Hepatocyte (in vitro differentiated cells): ENCODE measurements around the gene CEP250. TPM values are rescaled to one million over a fixed set of nuclear protein-coding genes. Genes with fewer than 3 reads are reported as not detected.

ENCODE experiments used
- DNase-seq: peaks from one replicate; pipeline ENCODE4 v3.0.0-alpha.2; 2016; ENCODE audit warnings: low spot score
- H2AFZ ChIP-seq: fragments of 200-600 bp; sonication (generic); 2 replicates; pipeline ENCODE4 v1.6.0; 2016; ENCODE audit warnings: antibody characterized with exemption, mild to moderate bottlenecking
- H3K27ac ChIP-seq: fragments of 200-600 bp; sonication (generic); 2 replicates; pipeline ENCODE4 v1.5.1; 2016; ENCODE audit warnings: mild to moderate bottlenecking
- H3K27me3 ChIP-seq: fragments of 200-600 bp; sonication (generic); 2 replicates; pipeline ENCODE4 v1.6.1; 2016
- H3K36me3 ChIP-seq: fragments of 200-600 bp; sonication (generic); replicated peaks from 2 replicates; pipeline ENCODE4 v1.5.1; 2016; ENCODE audit warnings: low read depth; ENCODE audit not compliant: insufficient read depth
- H3K4me1 ChIP-seq: fragments of 200-600 bp; sonication (generic); 2 replicates; pipeline ENCODE4 v1.5.1; 2016; ENCODE audit warnings: mild to moderate bottlenecking, moderate library complexity; ENCODE audit not compliant: insufficient read depth
- H3K4me2 ChIP-seq: fragments of 200-600 bp; sonication (generic); 2 replicates; pipeline ENCODE4 v1.6.0; 2016
- H3K4me3 ChIP-seq: fragments of 200-600 bp; sonication (generic); 2 replicates; pipeline ENCODE4 v1.5.1; 2016; ENCODE audit warnings: mild to moderate bottlenecking
- H3K79me2 ChIP-seq: fragments of 200-600 bp; sonication (generic); 2 replicates; pipeline ENCODE4 v1.6.0; 2017; ENCODE audit warnings: mild to moderate bottlenecking
- H3K9me2 ChIP-seq: fragments of 200-600 bp; sonication (generic); replicated peaks from 2 replicates; pipeline ENCODE4 v1.6.0; 2017; ENCODE audit warnings: mild to moderate bottlenecking; ENCODE audit not compliant: insufficient read depth
- H3K9me3 ChIP-seq: fragments of 200-600 bp; sonication (generic); 2 replicates; pipeline ENCODE4 v1.5.1; 2016; ENCODE audit warnings: low read depth, mild to moderate bottlenecking
- H4K20me1 ChIP-seq: fragments of 200-600 bp; sonication (generic); 2 replicates; pipeline ENCODE4 v1.6.0; 2016; ENCODE audit warnings: mild to moderate bottlenecking; ENCODE audit not compliant: insufficient read depth, poor library complexity, severe bottlenecking
- CTCF ChIP-seq: fragments of 200-600 bp; sonication (generic); IDR thresholded peaks from 2 replicates; pipeline ENCODE4 v1.5.1; 2016; ENCODE audit warnings: antibody characterized with exemption, mild to moderate bottlenecking; ENCODE audit not compliant: poor library complexity
- EZH2 ChIP-seq: fragments of 200-600 bp; sonication (generic); IDR thresholded peaks from 2 replicates; pipeline ENCODE4 v1.6.1; 2016; ENCODE audit warnings: antibody characterized with exemption, mild to moderate bottlenecking, borderline replicate concordance
- EZH2phosphoT487 ChIP-seq: fragments of 200-600 bp; sonication (generic); IDR thresholded peaks from one replicate; pipeline ENCODE4 v1.6.1; 2018; ENCODE audit warnings: antibody characterized with exemption, mild to moderate bottlenecking, low read depth, moderate library complexity; ENCODE audit not compliant: unreplicated experiment, severe bottlenecking
- WGBS: methylation state at CpG from one replicate; pipeline ENCODE4 v1.1.6; 2016; ENCODE audit warnings: low lambda C conversion rate; ENCODE audit errors: missing lambda C conversion rate; 5-methylcytosine and 5-hydroxymethylcytosine counted together
- polyA plus RNA-seq: library from polyadenylated mRNA; unstranded; fragments of >200 nt; fragmentation: Nextera tagmentation; extraction: Ambion mirVana; gene quantifications from 2 replicates; pipeline ENCODE4 v1.2.1, GENCODE V29; 2016
- total RNA-seq: library from RNA; depleted of rRNA; stranded (reverse); fragments of >200 nt; gene quantifications from 2 replicates; pipeline ENCODE4 v1.2.3, GENCODE V29; 2014

The CEP250 gene
- total and polyA plus RNA-seq, 2 experiments from 2014 or later, result 12.4 to 18.5 TPM

GRCh38 chr20:35436177-35436573, 19.2 kb upstream of the CEP250 start:
- WGBS, result 51% methylated on average over 3 of the region's 4 CpGs
- H4K20me1 ChIP-seq, result no peaks in the 10 kb centered on the region
- H3K79me2 ChIP-seq, result no peaks in the 10 kb centered on the region
- H3K4me3 ChIP-seq, result no peak overlapping the region
- TF ChIP-seq EZH2, result no peak
- no peak for TF ChIP-seq EZH2phosphoT487
- no peak for TF ChIP-seq CTCF
- no peak overlapping the region for H3K27ac ChIP-seq
- H3K4me1 ChIP-seq, result peaks cover 10% of the 10 kb centered on the region
- no peak overlapping the region for H3K4me2 ChIP-seq
- H3K9me3 ChIP-seq, result no peaks in the 10 kb centered on the region
- no peak overlapping the region for H2AFZ ChIP-seq
- no peak for DNase-seq
- no peaks in the 10 kb centered on the region for H3K27me3 ChIP-seq
- no peaks in the 10 kb centered on the region for H3K36me3 ChIP-seq
- no peaks in the 10 kb centered on the region for H3K9me2 ChIP-seq

GRCh38 chr20:35437599-35437998, 17.8 kb upstream of the CEP250 start:
- no peaks in the 10 kb centered on the region for H3K9me3 ChIP-seq

GRCh38 chr20:35443003-35443402, 12.4 kb upstream of the CEP250 start:
- no peaks in the 10 kb centered on the region for H3K36me3 ChIP-seq
- H2AFZ ChIP-seq, result no peak overlapping the region
- H3K27me3 ChIP-seq, result no peaks in the 10 kb centered on the region
- no peaks in the 10 kb centered on the region for H3K79me2 ChIP-seq
- H3K4me3 ChIP-seq, result no peak overlapping the region
- H4K20me1 ChIP-seq, result no peaks in the 10 kb centered on the region
- no peak overlapping the region for H3K4me2 ChIP-seq
- peaks cover 5% of the 10 kb centered on the region for H3K4me1 ChIP-seq
- WGBS, result 66% methylated on average over 6 of the region's 6 CpGs
- TF ChIP-seq EZH2phosphoT487, result no peak
- TF ChIP-seq CTCF, result no peak
- TF ChIP-seq EZH2, result no peak
- no peaks in the 10 kb centered on the region for H3K9me3 ChIP-seq
- DNase-seq, result no peak
- no peak overlapping the region for H3K27ac ChIP-seq
- H3K9me2 ChIP-seq, result no peaks in the 10 kb centered on the region

More at GRCh38 chr20:35437599-35437998, 17.8 kb upstream of the CEP250 start:
- H3K27me3 ChIP-seq, result no peaks in the 10 kb centered on the region
- H3K4me2 ChIP-seq, result peak overlapping the region; percentile 67
- peaks cover 10% of the 10 kb centered on the region for H3K4me1 ChIP-seq
- H4K20me1 ChIP-seq, result no peaks in the 10 kb centered on the region
- H3K36me3 ChIP-seq, result no peaks in the 10 kb centered on the region
- no peaks in the 10 kb centered on the region for H3K9me2 ChIP-seq
- no peak overlapping the region for H3K4me3 ChIP-seq
- TF ChIP-seq EZH2, result no peak
- TF ChIP-seq EZH2phosphoT487, result no peak
- TF ChIP-seq CTCF, result no peak
- 83% methylated on average over 7 of the region's 8 CpGs for WGBS
- DNase-seq, result no peak
- H3K27ac ChIP-seq, result peak overlapping the region; percentile 57
- no peaks in the 10 kb centered on the region for H3K79me2 ChIP-seq
- no peak overlapping the region for H2AFZ ChIP-seq

- Histone ChIP-seq H3K4me3 (no peak overlapping the region), H2AFZ (no peak overlapping the region), H3K79me2 (no peaks in the 10 kb centered on the region), H3K4me1 (no peaks in the 10 kb centered on the region), H3K36me3 (no peaks in the 10 kb centered on the region), H3K9me2 (no peaks in the 10 kb centered on the region), H3K27me3 (no peaks in the 10 kb centered on the region), H3K27ac (no peak overlapping the region), H4K20me1 (no peaks in the 10 kb centered on the region), H3K4me2 (no peak overlapping the region), H3K9me3 (no peaks in the 10 kb centered on the region)
- DNase-seq, result no peak
- 90% methylated on average over 2 of the region's 2 CpGs for WGBS
- TF ChIP-seq EZH2, result no peak
- TF ChIP-seq CTCF, result no peak
- no peak for TF ChIP-seq EZH2phosphoT487
Observed at GRCh38 chr20:35444226-35444625, 11.2 kb upstream of the CEP250 start.
